Transverse colon (tissue), 4 donors: Measurements from ENCODE around the gene FBXO42. TPM values are rescaled to one million over a fixed set of nuclear protein-coding genes. Genes with fewer than 3 reads are reported as not detected.
"Not testable (repeated sequence)": the region's sequence is repeated elsewhere in the genome, so short reads cannot be mapped to it uniquely, and the experiment has no call there.

Source experiments
- DNase-seq: peaks from one replicate; pipeline ENCODE4 v3.0.0-alpha.2; 2019
- H3K27ac ChIP-seq, 4 donors: fragments of 200-600 bp; sonication (generic); 2 replicates each; pipeline ENCODE4 v1.5.1; 2016 to 2018; ENCODE audit warnings: inconsistent platforms in 4 of 4
- H3K27me3 ChIP-seq: fragments of 200-600 bp; sonication (generic); 2 replicates; pipeline ENCODE4 v1.5.1; 2017; ENCODE audit warnings: inconsistent platforms
- H3K36me3 ChIP-seq, 4 donors: fragments of 200-600 bp; sonication (generic); 2 replicates each; pipeline ENCODE4 v1.5.1; 2017 to 2019; ENCODE audit warnings: inconsistent platforms in 4 of 4
- H3K4me1 ChIP-seq, 4 donors: fragments of 200-600 bp; sonication (generic); 2 replicates each; pipeline ENCODE4 v1.5.1; 2017 to 2020; ENCODE audit warnings: inconsistent platforms in 4 of 4
- H3K4me3 ChIP-seq, 4 donors: fragments of 200-600 bp; sonication (generic); 1 replicate in 1 of 4; 2 replicates in 3 of 4; pipeline versions ENCODE4 v1.5.1 to v1.6.1; 2017 to 2019; ENCODE audit warnings: inconsistent platforms in 4 of 4
- H3K9me3 ChIP-seq, 2 donors: fragments of 200-600 bp; sonication (generic); 2 replicates each; pipeline ENCODE4 v1.5.1; 2017 to 2019; ENCODE audit warnings: inconsistent platforms in 2 of 2
- CTCF ChIP-seq, 5 experiments: fragments of 200-600 bp in 3 of 5; fragments of 450-650 bp in 2 of 5; sonication (generic) in 3 of 5; IDR thresholded peaks; 1 replicate in 2 of 5; 2 replicates in 3 of 5; pipeline ENCODE4 v1.5.1; 2016 to 2017; ENCODE audit warnings: antibody characterized with exemption in 5 of 5, inconsistent platforms in 3 of 5, mild to moderate bottlenecking in 2 of 5, moderate library complexity in 1 of 5
- EP300 ChIP-seq: sonication (generic); formaldehyde crosslinking; IDR thresholded peaks from one replicate; pipeline ENCODE4 v1.6.1; 2017; ENCODE audit warnings: antibody characterized with exemption, low read depth
- POLR2A ChIP-seq: fragments of 450-650 bp; IDR thresholded peaks from one replicate; pipeline ENCODE4 v1.6.1; 2016; ENCODE audit warnings: antibody characterized with exemption, mild to moderate bottlenecking, moderate library complexity
- POLR2AphosphoS5 ChIP-seq, 3 donors: sonication (generic); formaldehyde crosslinking; IDR thresholded peaks; one replicate each; pipeline ENCODE4 v1.6.1; 2016; ENCODE audit warnings: antibody characterized with exemption in 3 of 3
- WGBS, 2 donors: methylation state at CpG; one replicate each; pipeline ENCODE4 v1.1.5; 2018; ENCODE audit warnings: low coverage in 1 of 2; 5-methylcytosine and 5-hydroxymethylcytosine counted together
- in situ Hi-C, 4 donors: fragments of 200-750 bp; cut with MboI; loops; one replicate each; pipeline versions ENCODE4 v1.15.0 to v1.15.1; 2017; ENCODE audit warnings: low sequenced_read_pairs in 3 of 4, low pct_ligation_motif_present in 1 of 4, low pct_unique_long_range_greater_than_20kb in 1 of 4
- intact Hi-C: fragments of 100-400 bp; cut with DNase I; formaldehyde crosslinking; loops from one replicate; pipeline ENCODE4 v1.15.1; 2023; ENCODE audit warnings: low total_unique reads
- total RNA-seq, 4 donors: library from RNA; depleted of rRNA; stranded (reverse); fragments of >200 nt; gene quantifications; one replicate each; pipeline ENCODE4 v1.1.0, GENCODE V29; 2016

The FBXO42 gene
- total RNA-seq, 4 donors from 2014 or later = 15.7 to 25.4 (median 18.8) TPM

GRCh38 chr1:16351456-16351993 is 755 bp downstream of the FBXO42 start:
- Histone ChIP-seq H3K27me3 (no peaks in the 10 kb centered on the region), H3K27ac (peak overlapping the region; percentile 92 to 95 (median 95)), H3K9me3 (no peaks in the 10 kb centered on the region), H3K36me3 (no peaks in the 10 kb centered on the region), H3K4me3 (peak overlapping the region; percentile 79 to 90 (median 86)), H3K4me1 (peaks cover 12 to 39% (median 15%) of the 10 kb centered on the region in 4 donors)
- DNase-seq = no peak
- in situ Hi-C loops = loop anchor here in 1 of 4 donors (25.0 kb wide), 2 partner anchors 139 to 264 kb away; partner anchors contain the start of gene ARHGEF19
- 0% methylated on average over 7 to 20 of the region's 20 CpGs for WGBS, 2 donors
- intact Hi-C loops = no loop called here
- TF ChIP-seq CTCF (IDR thresholded peaks at IDR 0.05) (no peak), POLR2AphosphoS5 (IDR thresholded peaks at IDR 0.05) (no peak), POLR2A (no peak), EP300 (no peak)

GRCh38 chr1:16349847-16350406 is 2.4 kb downstream of the FBXO42 start:
- intact Hi-C loops = loop anchor here (10.0 kb wide), 1 partner anchor 65 kb away; no protein-coding TSS in a partner anchor
- Histone ChIP-seq H3K27me3 (no peaks in the 10 kb centered on the region), H3K27ac (peak overlapping the region in 1 of 4 donors; percentile 95), H3K9me3 (no peaks in the 10 kb centered on the region), H3K4me3 (no peak overlapping the region), H3K4me1 (peaks cover 12 to 39% (median 15%) of the 10 kb centered on the region in 4 donors), H3K36me3 (no peaks in the 10 kb centered on the region)
- WGBS, 2 donors = 57% methylated on average over 2 of the region's 2 CpGs; no CpG with 5 or more reads in 1 of the 2 donors
- no peak for TF ChIP-seq POLR2AphosphoS5 (IDR thresholded peaks at IDR 0.05)
- no peak for TF ChIP-seq EP300
- TF ChIP-seq POLR2A = no peak
- no peak for TF ChIP-seq CTCF (IDR thresholded peaks at IDR 0.05)
- in situ Hi-C loops = loop anchor here in 1 of 4 donors (25.0 kb wide), 2 partner anchors 138 to 263 kb away; partner anchors contain the start of gene ARHGEF19
- DNase-seq = no peak

GRCh38 chr1:16348414-16349182 is 3.7 kb downstream of the FBXO42 start:
- no peak for TF ChIP-seq EP300
- TF ChIP-seq POLR2AphosphoS5 (IDR thresholded peaks at IDR 0.05) = peak in 2 of 3 donors; percentile 10 to 19
- no peak for TF ChIP-seq CTCF (IDR thresholded peaks at IDR 0.05)
- TF ChIP-seq POLR2A = no peak
- no peaks in the 10 kb centered on the region for H3K36me3 ChIP-seq
- no peaks in the 10 kb centered on the region for H3K9me3 ChIP-seq
- peaks cover 12 to 39% (median 15%) of the 10 kb centered on the region in 4 donors for H3K4me1 ChIP-seq
- WGBS, 2 donors = 86 to 92% methylated on average over 13 to 14 of the region's 14 CpGs
- no peak overlapping the region for H3K4me3 ChIP-seq
- peak overlapping the region in 1 of 4 donors; percentile 25 for H3K27ac ChIP-seq
- DNase-seq = no peak
- no peaks in the 10 kb centered on the region for H3K27me3 ChIP-seq
- in situ Hi-C loops = no loop called here
- intact Hi-C loops = loop anchor here (10.0 kb wide), 1 partner anchor 64 kb away; no protein-coding TSS in a partner anchor

- H3K4me3 ChIP-seq, H3K36me3 ChIP-seq, in situ Hi-C loops, H3K27me3 ChIP-seq, H3K9me3 ChIP-seq, H3K4me1 ChIP-seq, H3K27ac ChIP-seq, DNase-seq: not testable (repeated sequence)
- intact Hi-C loops = loop anchor here (10.0 kb wide), 1 partner anchor 58 kb away; no protein-coding TSS in a partner anchor
- 89 to 96% methylated on average over 3 to 6 of the region's 6 CpGs for WGBS, 2 donors
Measured at GRCh38 chr1:16343276-16343675, 9.0 kb downstream of the FBXO42 start.
